Measurements from ENCODE around the gene FASTK.

DNA sequence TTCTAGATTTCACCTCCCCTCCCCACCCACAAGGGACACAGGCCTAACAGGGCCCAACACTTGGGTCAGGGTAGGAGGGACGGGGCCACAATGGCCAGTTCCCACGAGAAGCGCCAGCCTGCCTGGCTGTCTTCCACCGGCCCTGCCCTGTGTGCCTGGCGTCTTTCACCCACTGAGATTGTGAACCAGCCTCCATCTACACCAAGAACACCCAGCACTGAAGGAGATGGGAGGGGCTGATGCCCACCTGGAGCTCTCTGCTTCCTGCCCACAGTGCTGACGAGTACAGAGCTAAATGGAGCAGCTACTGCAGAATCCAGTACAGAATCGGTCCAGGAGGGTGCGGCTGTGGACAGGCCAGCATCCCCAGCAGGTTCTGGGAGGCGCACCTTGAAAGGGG is 34.6 kb downstream of the FASTK start:
- TF ChIP-seq, protein P1, sequence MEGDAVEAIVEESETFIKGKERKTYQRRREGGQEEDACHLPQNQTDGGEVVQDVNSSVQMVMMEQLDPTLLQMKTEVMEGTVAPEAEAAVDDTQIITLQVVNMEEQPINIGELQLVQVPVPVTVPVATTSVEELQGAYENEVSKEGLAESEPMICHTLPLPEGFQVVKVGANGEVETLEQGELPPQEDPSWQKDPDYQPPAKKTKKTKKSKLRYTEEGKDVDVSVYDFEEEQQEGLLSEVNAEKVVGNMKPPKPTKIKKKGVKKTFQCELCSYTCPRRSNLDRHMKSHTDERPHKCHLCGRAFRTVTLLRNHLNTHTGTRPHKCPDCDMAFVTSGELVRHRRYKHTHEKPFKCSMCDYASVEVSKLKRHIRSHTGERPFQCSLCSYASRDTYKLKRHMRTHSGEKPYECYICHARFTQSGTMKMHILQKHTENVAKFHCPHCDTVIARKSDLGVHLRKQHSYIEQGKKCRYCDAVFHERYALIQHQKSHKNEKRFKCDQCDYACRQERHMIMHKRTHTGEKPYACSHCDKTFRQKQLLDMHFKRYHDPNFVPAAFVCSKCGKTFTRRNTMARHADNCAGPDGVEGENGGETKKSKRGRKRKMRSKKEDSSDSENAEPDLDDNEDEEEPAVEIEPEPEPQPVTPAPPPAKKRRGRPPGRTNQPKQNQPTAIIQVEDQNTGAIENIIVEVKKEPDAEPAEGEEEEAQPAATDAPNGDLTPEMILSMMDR (IDR thresholded peaks at IDR 0.05; ENCODE audit: insufficient read depth, low read length, poor library complexity, severe bottlenecking), result no peak
- TF ChIP-seq EZH2phosphoT487 (conservative IDR thresholded peaks at IDR 0.05; ENCODE audit: low read length), result no peak

All from SU-DHL-6 (cell line).